ENCODE data around the gene SLC9C2. TPM values are rescaled to one million over a fixed set of nuclear protein-coding genes. Genes with fewer than 3 reads are reported as not detected.

SLC9C2 gene
- total RNA-seq, 4 donors from 2014 or later = not detected

DNA sequence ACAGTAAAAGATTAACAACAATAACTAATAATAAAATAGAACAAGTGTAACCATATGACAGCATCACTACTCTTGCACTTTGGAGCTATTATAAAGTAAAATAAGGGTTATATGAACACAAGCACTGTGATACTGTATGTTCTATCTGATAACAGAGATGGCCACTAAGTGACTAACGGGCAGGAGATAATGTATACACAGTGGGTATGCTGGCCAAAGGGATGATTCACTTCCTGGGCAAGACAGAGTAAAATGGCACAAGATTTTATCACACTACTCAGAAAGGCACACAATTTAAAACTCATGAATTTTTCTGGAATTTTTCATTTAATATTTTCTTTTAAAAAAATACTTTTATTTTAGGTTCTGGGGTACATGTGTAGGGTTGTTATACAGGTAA is 12.3 kb downstream of the SLC9C2 start:
- in situ Hi-C loops (cut with MboI; ENCODE audit: low sequenced_read_pairs in 4 of 4) = no loop called here
- Histone ChIP-seq H3K9me3 (no peaks in the 10 kb centered on the region), H3K27ac (no peak overlapping the region), H3K4me1 (no peaks in the 10 kb centered on the region), H3K36me3 (no peaks in the 10 kb centered on the region), H3K27me3 (no peaks in the 10 kb centered on the region), H3K4me3 (no peak overlapping the region)
- ATAC-seq (no peak), DNase-seq (no peak)
- intact Hi-C loops (cut with DNase I; ENCODE audit: low total_unique reads) = no loop called here
- TF ChIP-seq, protein P1, sequence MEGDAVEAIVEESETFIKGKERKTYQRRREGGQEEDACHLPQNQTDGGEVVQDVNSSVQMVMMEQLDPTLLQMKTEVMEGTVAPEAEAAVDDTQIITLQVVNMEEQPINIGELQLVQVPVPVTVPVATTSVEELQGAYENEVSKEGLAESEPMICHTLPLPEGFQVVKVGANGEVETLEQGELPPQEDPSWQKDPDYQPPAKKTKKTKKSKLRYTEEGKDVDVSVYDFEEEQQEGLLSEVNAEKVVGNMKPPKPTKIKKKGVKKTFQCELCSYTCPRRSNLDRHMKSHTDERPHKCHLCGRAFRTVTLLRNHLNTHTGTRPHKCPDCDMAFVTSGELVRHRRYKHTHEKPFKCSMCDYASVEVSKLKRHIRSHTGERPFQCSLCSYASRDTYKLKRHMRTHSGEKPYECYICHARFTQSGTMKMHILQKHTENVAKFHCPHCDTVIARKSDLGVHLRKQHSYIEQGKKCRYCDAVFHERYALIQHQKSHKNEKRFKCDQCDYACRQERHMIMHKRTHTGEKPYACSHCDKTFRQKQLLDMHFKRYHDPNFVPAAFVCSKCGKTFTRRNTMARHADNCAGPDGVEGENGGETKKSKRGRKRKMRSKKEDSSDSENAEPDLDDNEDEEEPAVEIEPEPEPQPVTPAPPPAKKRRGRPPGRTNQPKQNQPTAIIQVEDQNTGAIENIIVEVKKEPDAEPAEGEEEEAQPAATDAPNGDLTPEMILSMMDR (IDR thresholded peaks at IDR 0.05 in 4 of 5, conservative IDR thresholded peaks at IDR 0.05 in 1 of 5) = no peak
- no peak for TF ChIP-seq POLR2A (IDR thresholded peaks at IDR 0.05)

DNA sequence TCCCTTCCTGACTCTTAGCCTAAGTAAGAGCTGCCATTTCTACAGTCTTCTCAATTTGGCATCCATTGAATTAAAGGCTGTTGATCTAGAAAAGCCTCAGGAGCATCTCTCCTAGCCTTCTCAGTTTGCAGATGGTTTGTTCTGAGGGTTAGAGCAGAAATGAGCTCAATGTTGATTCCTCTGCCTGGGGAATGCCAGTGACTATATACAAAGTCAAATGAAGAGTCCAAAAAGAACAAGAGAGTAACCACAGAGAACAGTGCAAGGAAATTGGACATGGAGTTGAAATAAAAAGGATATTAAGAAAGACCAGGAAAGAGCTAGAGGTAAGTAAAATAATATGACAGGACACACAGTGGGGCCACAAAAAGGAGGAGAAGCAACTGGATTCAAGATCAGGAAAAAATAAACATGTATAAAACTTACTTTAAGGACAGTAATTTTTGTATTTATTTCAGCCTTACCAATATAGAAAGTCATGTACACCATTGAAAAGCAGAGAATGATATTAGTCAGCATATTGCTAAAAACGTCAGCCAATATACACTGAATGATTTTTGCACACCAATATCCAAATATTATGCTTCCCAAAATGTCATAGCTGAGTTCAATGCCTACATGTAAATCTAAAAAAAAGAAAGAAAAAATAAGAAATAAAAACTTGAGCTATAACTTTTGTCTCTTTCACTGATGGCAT is 21.3 kb downstream of the SLC9C2 start:
- H3K4me3 ChIP-seq = no peak overlapping the region
- H3K9me3 ChIP-seq = no peaks in the 10 kb centered on the region
- no peak overlapping the region for H3K27ac ChIP-seq
- DNase-seq (no peak), ATAC-seq (no peak)
- intact Hi-C loops (cut with DNase I; ENCODE audit: low total_unique reads) (no loop called here), in situ Hi-C loops (cut with MboI; ENCODE audit: low sequenced_read_pairs in 4 of 4) (no loop called here)
- no peaks in the 10 kb centered on the region for H3K27me3 ChIP-seq
- no peak for TF ChIP-seq POLR2A (IDR thresholded peaks at IDR 0.05)
- TF ChIP-seq, protein P1 (IDR thresholded peaks at IDR 0.05 in 4 of 5, conservative IDR thresholded peaks at IDR 0.05 in 1 of 5) = no peak
- no peaks in the 10 kb centered on the region for H3K4me1 ChIP-seq
- no peaks in the 10 kb centered on the region for H3K36me3 ChIP-seq

DNA sequence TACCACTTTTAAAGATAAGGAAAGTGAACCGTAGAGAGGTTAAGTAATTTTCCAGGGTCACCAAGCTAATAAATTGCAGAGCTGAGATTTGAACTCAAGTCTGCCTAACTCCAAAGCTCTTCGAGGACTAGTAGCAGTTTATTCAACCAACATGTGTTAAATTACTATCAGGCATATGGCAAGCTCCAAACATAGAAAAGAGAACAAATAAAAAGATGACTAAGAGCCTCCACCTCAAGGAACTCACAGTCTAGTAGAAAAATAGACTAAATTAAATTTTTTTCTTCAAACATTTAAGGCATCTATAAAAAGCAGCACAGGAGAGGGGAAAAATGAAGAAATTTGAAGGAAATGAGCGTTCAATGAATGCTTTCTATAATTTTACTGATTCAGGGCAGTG is 22.2 kb downstream of the SLC9C2 start:
- Histone ChIP-seq H3K4me3 (no peak overlapping the region), H3K27ac (no peak overlapping the region), H3K36me3 (no peaks in the 10 kb centered on the region), H3K9me3 (no peaks in the 10 kb centered on the region), H3K27me3 (no peaks in the 10 kb centered on the region), H3K4me1 (no peaks in the 10 kb centered on the region)
- in situ Hi-C loops (cut with MboI; ENCODE audit: low sequenced_read_pairs in 4 of 4) = no loop called here
- intact Hi-C loops (cut with DNase I; ENCODE audit: low total_unique reads) = no loop called here
- ATAC-seq = no peak
- TF ChIP-seq POLR2A (IDR thresholded peaks at IDR 0.05) = no peak
- TF ChIP-seq, protein P1 (IDR thresholded peaks at IDR 0.05 in 4 of 5, conservative IDR thresholded peaks at IDR 0.05 in 1 of 5) = no peak
- no peak for DNase-seq

DNA sequence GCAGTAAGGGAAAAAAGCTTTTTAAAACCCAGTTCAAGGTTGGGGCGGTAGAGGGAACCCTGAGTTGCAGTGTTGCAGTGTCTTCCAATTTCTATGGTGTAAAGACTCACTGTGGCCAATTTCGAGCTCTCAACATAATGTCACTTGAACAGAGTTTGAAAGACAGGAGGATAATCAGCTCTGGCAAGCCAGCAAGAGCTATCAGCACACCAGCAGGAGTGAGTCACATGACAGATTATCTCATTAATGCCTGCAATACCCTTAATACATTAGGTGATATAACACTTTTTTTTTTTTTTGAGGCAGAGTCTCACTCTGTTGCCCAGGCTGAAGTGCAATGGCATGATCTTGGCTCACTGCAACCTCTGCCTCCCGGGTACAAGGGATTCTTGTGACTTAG is 22.8 kb downstream of the SLC9C2 start:
- in situ Hi-C loops (cut with MboI; ENCODE audit: low sequenced_read_pairs in 4 of 4) (no loop called here), intact Hi-C loops (cut with DNase I; ENCODE audit: low total_unique reads) (no loop called here)
- Histone ChIP-seq H3K27me3 (no peaks in the 10 kb centered on the region), H3K9me3 (no peaks in the 10 kb centered on the region), H3K27ac (no peak overlapping the region), H3K4me3 (no peak overlapping the region), H3K4me1 (no peaks in the 10 kb centered on the region), H3K36me3 (no peaks in the 10 kb centered on the region)
- TF ChIP-seq, protein P1 (IDR thresholded peaks at IDR 0.05 in 4 of 5, conservative IDR thresholded peaks at IDR 0.05 in 1 of 5) = no peak
- TF ChIP-seq POLR2A (IDR thresholded peaks at IDR 0.05) = no peak
- no peak for ATAC-seq
- DNase-seq = no peak

DNA sequence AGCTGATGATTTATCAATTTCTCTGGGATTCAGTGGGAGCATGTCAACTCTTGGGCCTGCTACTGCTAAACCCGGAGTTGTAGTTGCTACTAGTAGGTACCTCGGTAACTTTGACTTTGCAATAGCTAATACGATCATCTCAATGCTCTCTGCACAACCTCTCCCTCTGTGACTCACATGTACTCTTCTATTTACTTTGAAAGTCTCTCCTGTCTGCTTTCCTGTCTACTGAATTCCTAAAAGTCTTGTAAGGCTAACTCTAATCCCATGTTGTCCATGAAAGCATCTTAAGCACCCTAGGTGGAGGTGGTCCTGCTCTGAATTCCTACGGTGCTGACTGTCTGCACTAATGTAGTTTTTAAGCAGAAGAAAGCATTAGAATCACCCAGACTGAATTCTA is 29.3 kb downstream of the SLC9C2 start:
- TF ChIP-seq, protein P1 (IDR thresholded peaks at IDR 0.05 in 4 of 5, conservative IDR thresholded peaks at IDR 0.05 in 1 of 5) = no peak
- TF ChIP-seq POLR2A (IDR thresholded peaks at IDR 0.05) = no peak
- Histone ChIP-seq H3K36me3 (no peaks in the 10 kb centered on the region), H3K27me3 (no peaks in the 10 kb centered on the region), H3K9me3 (no peaks in the 10 kb centered on the region), H3K4me1 (no peaks in the 10 kb centered on the region), H3K4me3 (no peak overlapping the region), H3K27ac (no peak overlapping the region)
- ATAC-seq = no peak
- intact Hi-C loops (cut with DNase I; ENCODE audit: low total_unique reads) = no loop called here
- no peak for DNase-seq
- in situ Hi-C loops (cut with MboI; ENCODE audit: low sequenced_read_pairs in 4 of 4) = no loop called here
